ENCODE results near the gene PHLDB3.

Gene PHLDB3

DNA sequence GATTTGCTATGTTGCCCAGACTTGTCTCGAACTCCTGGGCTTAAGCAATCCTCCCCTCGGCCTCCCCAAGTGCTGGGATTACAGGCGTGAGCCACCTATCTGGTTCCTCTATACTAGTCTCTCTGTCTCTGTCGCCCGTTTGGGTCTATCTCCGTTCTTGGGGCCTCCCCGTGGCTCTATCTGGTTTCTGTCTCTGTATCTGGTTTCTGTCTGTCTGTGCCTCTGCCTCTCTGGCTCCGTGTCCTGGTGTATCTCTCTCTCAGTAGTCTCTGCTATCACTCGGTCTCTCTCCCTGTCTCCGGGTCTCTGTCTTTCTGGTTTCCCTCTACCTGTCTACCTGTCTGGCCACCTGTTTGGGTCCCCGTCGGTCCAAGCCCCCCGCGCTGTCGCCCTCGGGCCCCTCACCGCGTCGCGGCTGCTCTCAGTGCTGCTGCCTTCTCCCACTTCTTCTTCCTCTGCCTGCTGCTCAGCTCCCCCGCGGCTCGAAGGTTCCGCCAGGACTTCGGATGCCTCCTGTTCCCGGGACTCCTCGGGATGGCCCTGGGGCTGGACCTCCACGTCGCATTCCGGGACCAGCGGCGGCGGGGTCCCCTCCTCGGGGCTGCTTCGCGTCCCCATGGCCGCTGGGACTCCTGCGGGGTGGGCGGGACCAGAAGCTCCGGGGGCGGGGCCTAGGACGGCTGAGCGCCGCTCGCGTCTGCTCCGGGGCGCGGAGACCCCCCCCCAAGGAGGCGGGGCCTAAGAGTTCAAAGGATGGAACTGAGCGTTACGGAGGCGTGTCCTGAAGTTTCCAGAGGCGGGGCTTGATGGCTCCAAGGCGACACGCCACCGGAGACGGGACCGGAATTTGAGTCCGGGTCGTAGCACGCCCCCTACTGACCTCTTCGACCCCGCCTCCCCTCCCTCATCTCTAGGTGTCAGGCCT is 783 bp downstream of the PHLDB3 start:
- peak; percentile 75 for DNase-seq (ENCODE audit: extremely low read depth, low read depth)

DNA sequence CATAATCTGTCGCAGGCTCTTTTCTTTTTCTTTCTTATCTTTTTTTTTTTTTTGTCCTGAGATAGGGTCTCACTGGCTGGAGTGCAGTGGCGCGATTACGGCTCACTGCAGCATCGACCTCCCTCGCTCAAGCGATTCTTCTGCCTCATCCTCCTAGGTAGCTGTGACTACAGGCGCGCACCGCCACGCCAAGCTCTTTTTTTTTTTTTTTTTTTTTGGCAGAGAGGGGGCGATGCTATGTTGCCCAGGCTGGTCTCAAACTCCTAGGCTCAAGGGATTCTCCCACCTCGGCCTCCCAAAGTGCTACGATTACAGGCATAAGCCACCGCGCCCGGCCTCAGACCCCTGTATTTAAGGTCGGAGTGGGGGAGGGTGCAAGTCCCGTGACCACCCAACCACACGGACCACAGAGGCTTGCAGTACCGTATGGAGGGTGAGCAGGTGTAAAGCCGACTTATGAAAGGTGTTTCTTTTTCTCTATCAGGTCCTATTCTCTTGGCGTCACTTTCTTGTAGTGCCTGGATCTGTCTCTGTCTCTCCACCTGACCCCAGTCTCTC is 2.0 kb downstream of the PHLDB3 start:
- TF ChIP-seq, protein P1, sequence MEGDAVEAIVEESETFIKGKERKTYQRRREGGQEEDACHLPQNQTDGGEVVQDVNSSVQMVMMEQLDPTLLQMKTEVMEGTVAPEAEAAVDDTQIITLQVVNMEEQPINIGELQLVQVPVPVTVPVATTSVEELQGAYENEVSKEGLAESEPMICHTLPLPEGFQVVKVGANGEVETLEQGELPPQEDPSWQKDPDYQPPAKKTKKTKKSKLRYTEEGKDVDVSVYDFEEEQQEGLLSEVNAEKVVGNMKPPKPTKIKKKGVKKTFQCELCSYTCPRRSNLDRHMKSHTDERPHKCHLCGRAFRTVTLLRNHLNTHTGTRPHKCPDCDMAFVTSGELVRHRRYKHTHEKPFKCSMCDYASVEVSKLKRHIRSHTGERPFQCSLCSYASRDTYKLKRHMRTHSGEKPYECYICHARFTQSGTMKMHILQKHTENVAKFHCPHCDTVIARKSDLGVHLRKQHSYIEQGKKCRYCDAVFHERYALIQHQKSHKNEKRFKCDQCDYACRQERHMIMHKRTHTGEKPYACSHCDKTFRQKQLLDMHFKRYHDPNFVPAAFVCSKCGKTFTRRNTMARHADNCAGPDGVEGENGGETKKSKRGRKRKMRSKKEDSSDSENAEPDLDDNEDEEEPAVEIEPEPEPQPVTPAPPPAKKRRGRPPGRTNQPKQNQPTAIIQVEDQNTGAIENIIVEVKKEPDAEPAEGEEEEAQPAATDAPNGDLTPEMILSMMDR (IDR thresholded peaks at IDR 0.05; ENCODE audit: low read depth, low read length), result no peak

More for the DNA sequence above, 783 bp downstream of the PHLDB3 start:
- TF ChIP-seq, protein P1 (IDR thresholded peaks at IDR 0.05; ENCODE audit: low read depth, low read length), result peak; percentile 5; the same call in 1 of the 2 replicates

DNA sequence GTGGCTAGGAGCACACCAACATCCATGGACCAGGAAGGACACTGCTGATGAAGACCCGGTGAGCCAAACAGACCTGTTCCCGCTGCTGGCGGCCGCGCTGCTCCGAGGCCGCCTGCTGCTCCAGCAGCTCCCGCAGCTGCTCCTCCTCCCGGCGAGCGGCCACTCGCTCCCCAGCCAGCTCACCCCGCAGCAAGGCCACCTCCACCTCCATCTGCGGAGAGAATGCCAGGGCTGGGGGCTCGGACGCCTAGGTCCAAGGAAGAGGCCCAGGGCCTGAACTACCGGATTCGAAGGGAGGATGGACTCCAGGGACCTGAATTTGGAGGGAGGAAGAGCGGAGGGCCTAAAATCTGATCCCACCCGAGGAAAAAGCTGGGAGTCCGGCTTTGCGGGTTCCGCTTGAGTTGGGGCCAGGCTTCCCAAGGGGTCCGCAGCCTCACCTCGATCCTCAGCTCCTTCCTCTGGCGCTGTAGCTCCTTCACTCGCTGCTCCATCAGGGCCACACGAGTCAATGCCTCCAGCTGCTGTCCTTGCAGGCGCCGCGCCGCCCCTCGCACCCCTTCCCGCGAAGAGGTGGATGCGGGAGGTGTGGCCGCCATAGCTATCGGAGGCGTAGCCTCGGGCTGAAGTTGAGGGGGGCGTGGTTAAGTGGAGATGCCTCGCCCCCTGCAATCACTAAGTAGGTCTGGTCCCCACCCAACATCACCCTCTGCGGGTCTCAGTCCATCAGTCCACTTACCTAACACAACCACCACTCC is 2.7 kb downstream of the PHLDB3 start:
- TF ChIP-seq, protein P1 (IDR thresholded peaks at IDR 0.05; ENCODE audit: low read depth, low read length), result no peak
- DNase-seq (ENCODE audit: extremely low read depth, low read depth), result no peak

More for the DNA sequence above, 2.0 kb downstream of the PHLDB3 start:
- DNase-seq (ENCODE audit: extremely low read depth, low read depth), result no peak

DNA sequence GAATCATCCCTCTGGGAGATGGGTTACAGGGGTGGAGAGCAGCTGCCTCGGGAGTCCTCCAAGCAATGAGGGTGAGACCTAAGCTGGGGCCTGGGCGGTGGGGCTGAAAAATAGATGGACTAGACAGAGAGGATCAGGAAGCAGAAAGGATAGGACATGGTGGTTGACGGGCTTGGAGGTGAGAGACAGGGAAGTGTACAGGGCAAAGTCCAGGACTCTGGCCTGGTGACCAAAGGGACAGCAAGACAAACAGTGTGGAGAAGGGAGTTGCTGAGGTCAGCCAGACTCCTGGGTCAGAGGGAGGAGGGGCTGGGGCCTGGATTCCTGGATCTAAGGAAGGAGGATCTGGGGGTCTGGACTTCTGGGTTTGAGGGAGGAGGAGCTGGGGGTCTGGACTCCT is 5.5 kb downstream of the PHLDB3 start:
- TF ChIP-seq, protein P1 (IDR thresholded peaks at IDR 0.05; ENCODE audit: low read depth, low read length), result no peak

DNA sequence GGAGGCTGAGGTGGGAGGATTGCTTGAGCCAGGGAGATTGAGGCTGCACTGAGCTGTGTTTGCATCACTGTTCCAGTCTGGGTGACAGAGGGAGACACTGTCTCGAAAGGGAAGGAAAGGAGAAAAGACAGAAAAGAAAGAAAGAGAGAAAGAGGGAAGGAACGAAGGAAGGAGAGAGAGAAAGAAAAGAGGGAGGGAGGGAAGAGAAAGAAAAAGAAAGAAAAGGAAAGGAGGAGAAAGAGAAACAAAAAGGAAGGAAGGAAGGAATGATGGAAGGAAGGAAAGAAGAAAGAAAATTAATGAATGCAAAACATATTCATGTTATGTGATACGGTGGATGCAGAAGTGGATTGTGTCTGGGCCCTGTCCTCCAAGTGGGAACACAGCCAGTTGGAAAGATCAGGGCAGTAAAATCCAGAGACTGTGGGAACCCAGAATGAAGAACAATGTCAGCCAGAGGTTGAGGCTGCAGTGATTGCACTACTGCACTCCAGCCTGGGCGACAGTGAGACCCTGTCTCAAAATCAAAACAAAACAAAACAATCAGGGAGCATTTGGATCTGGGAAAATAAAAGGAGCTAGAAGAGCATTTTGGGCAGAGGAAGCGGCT is 6.2 kb downstream of the PHLDB3 start:
- TF ChIP-seq, protein P1 (IDR thresholded peaks at IDR 0.05; ENCODE audit: low read depth, low read length), result no peak
- no peak for DNase-seq (ENCODE audit: extremely low read depth, low read depth)

More for the DNA sequence above, 5.5 kb downstream of the PHLDB3 start:
- no peak for DNase-seq (ENCODE audit: extremely low read depth, low read depth)

DNA sequence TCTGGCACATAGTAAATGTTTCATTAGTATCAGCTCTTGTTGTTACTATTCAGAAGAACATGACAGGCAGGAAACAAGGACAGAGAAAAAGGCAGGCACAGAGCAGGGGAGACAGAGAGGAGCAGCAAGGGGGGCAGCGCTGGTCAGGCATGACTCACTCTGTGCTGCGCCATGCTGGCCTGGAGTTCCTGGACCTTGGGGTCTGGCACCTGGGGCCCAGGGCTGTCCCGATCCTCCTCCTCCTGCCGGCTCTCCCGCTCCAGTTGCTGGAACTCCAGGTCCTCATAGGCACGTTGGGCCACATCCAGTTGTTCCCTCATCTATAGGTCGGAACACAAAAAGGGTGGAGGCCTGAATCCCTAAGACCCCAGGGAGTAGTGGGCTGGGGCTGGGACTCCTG is 7.6 kb downstream of the PHLDB3 start:
- TF ChIP-seq, protein P1 (IDR thresholded peaks at IDR 0.05; ENCODE audit: low read depth, low read length), result no peak
- DNase-seq (ENCODE audit: extremely low read depth, low read depth), result no peak
